CD4-positive, alpha-beta T cell treated with Interleukin-4 for 1 hour (primary cell): ENCODE results near the gene FBLN7.
"Not testable (repeated sequence)": the region's sequence is repeated elsewhere in the genome, so short reads cannot be mapped to it uniquely, and the experiment has no call there.

Experiments used
- DNase-seq, 2 donors: peaks; one replicate each; pipeline ENCODE4 v3.0.0-alpha.2; 2020 to 2022

Gene FBLN7

GRCh38 chr2:112138159-112139032, at the start of gene FBLN7:
TSS of gene FBLN7 (plus strand) at chr2:112138385. CDS start at chr2:112138656, 271 bp downstream.
- DNase-seq: no peak

GRCh38 chr2:112089375-112089774, 48.8 kb upstream of the FBLN7 start:
- no peak for DNase-seq

GRCh38 chr2:112092286-112093041, 45.7 kb upstream of the FBLN7 start:
- DNase-seq: no peak

- no peak for DNase-seq
Measured at GRCh38 chr2:112093216-112093615, 45.0 kb upstream of the FBLN7 start.

GRCh38 chr2:112095681-112096080, 42.5 kb upstream of the FBLN7 start:
- DNase-seq: no peak

- no peak for DNase-seq
Measured at GRCh38 chr2:112096098-112096497, 42.1 kb upstream of the FBLN7 start.

- DNase-seq: no peak
Measured at GRCh38 chr2:112108178-112108832, 29.9 kb upstream of the FBLN7 start.

- no peak for DNase-seq
Measured at GRCh38 chr2:112109278-112109677, 28.9 kb upstream of the FBLN7 start.

- no peak for DNase-seq
Measured at GRCh38 chr2:112110966-112111365, 27.2 kb upstream of the FBLN7 start.

GRCh38 chr2:112113354-112113753, 24.8 kb upstream of the FBLN7 start:
- not testable (repeated sequence) for DNase-seq

GRCh38 chr2:112118148-112118547, 20.0 kb upstream of the FBLN7 start:
- no peak for DNase-seq

- DNase-seq: peak; percentile 42 to 67
Measured at GRCh38 chr2:112121682-112122254, 16.4 kb upstream of the FBLN7 start.

GRCh38 chr2:112129060-112129459, 9.1 kb upstream of the FBLN7 start:
- no peak for DNase-seq

GRCh38 chr2:112133344-112133743, 4.8 kb upstream of the FBLN7 start:
- no peak for DNase-seq

- no peak for DNase-seq
Measured at GRCh38 chr2:112134120-112134519, 4.1 kb upstream of the FBLN7 start.

- DNase-seq: no peak
Measured at GRCh38 chr2:112136096-112136495, 2.1 kb upstream of the FBLN7 start.

- DNase-seq: no peak
Measured at GRCh38 chr2:112137516-112138158, 548 bp upstream of the FBLN7 start.

- DNase-seq: not testable (repeated sequence)
Measured at GRCh38 chr2:112139033-112139614, 939 bp downstream of the FBLN7 start.

- not testable (repeated sequence) for DNase-seq
Measured at GRCh38 chr2:112139661-112140204, 1.5 kb downstream of the FBLN7 start.

GRCh38 chr2:112140205-112140802, 2.1 kb downstream of the FBLN7 start:
- no peak for DNase-seq

- no peak for DNase-seq
Measured at GRCh38 chr2:112140899-112141625, 2.9 kb downstream of the FBLN7 start.
